Glomerular visceral epithelial cell (primary cell): ENCODE data around the gene MAPT.
"Not testable (repeated sequence)": the region's sequence is repeated elsewhere in the genome, so short reads cannot be mapped to it uniquely, and the experiment has no call there.

Source experiments
- DNase-seq: peaks from one replicate; pipeline ENCODE4 v3.0.0-alpha.2; 2016; ENCODE audit errors: extremely low spot score

Gene MAPT

GRCh38 chr17:46009681-46010596 is 115.6 kb downstream of the MAPT start:
- DNase-seq, result no peak

- DNase-seq, result no peak
Measured at GRCh38 chr17:46010597-46011186, 116.3 kb downstream of the MAPT start.

- no peak for DNase-seq
Measured at GRCh38 chr17:46011711-46012505, 117.6 kb downstream of the MAPT start.

GRCh38 chr17:46012506-46013079 is 118.2 kb downstream of the MAPT start:
- DNase-seq, result no peak

DNA sequence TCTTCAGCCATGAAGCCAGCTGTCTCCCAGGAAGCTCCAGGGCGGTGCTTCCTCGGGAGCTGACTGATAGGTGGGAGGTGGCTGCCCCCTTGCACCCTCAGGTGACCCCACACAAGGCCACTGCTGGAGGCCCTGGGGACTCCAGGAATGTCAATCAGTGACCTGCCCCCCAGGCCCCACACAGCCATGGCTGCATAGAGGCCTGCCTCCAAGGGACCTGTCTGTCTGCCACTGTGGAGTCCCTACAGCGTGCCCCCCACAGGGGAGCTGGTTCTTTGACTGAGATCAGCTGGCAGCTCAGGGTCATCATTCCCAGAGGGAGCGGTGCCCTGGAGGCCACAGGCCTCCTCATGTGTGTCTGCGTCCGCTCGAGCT is 118.8 kb downstream of the MAPT start:
- DNase-seq, result no peak

GRCh38 chr17:46013502-46014165 is 119.3 kb downstream of the MAPT start:
- DNase-seq, result no peak

DNA sequence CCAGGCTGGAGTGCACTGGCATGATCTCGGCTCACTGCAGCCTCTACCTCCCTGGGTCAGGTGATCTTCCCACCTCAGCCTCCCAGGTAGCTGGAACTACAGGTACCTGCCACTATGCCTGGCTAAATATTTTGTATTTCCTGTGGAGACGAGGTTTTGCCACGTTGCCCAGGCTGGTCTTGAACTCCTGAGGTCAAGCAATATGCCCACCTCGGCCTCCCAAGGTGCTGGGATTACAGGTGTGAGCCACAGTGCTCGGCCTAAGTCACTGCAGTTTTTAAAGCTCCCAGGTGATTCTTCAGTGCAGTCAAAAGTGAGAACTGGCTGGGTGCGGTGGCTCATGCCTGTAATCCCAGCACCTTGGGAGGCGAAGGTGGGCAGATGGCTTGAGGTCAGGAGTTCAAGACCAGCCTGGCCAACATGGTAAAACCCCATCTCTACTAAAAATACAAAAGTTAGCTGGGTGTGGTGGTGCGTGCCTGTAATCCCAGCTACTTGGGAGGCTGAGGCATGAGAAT is 125.1 kb downstream of the MAPT start:
- not testable (repeated sequence) for DNase-seq

- no peak for DNase-seq
Measured at GRCh38 chr17:46020023-46020761, 125.8 kb downstream of the MAPT start.

- DNase-seq, result no peak
Measured at GRCh38 chr17:46020998-46021397, 126.6 kb downstream of the MAPT start.

DNA sequence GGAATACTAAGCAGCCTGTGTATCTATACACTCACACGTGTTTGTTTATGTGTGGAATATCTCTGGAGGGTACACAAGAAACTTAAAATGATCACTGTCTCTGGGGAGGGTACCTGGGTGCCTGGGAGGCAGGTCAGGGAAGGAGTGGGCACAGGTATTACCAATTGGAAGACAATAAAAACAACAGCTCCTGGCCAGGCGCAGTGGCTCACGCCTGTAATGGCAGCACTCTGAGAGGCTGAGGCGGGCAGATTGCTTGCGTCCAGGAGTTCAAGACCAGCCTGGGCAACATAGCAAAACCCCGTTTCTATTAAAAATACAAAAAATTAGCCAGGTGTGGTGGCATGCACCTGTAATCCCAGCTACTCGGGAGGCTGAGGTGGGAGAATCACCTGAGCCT is 129.0 kb downstream of the MAPT start:
- not testable (repeated sequence) for DNase-seq

GRCh38 chr17:46023783-46024388 is 129.5 kb downstream of the MAPT start:
- no peak for DNase-seq

DNA sequence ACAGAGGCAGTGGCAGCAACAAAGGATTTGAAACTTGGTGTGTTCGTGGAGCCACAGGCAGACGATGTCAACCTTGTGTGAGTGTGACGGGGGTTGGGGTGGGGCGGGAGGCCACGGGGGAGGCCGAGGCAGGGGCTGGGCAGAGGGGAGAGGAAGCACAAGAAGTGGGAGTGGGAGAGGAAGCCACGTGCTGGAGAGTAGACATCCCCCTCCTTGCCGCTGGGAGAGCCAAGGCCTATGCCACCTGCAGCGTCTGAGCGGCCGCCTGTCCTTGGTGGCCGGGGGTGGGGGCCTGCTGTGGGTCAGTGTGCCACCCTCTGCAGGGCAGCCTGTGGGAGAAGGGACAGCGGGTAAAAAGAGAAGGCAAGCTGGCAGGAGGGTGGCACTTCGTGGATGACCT is 130.2 kb downstream of the MAPT start:
- DNase-seq, result no peak

- DNase-seq, result no peak
Measured at GRCh38 chr17:46025060-46025459, 130.7 kb downstream of the MAPT start.

DNA sequence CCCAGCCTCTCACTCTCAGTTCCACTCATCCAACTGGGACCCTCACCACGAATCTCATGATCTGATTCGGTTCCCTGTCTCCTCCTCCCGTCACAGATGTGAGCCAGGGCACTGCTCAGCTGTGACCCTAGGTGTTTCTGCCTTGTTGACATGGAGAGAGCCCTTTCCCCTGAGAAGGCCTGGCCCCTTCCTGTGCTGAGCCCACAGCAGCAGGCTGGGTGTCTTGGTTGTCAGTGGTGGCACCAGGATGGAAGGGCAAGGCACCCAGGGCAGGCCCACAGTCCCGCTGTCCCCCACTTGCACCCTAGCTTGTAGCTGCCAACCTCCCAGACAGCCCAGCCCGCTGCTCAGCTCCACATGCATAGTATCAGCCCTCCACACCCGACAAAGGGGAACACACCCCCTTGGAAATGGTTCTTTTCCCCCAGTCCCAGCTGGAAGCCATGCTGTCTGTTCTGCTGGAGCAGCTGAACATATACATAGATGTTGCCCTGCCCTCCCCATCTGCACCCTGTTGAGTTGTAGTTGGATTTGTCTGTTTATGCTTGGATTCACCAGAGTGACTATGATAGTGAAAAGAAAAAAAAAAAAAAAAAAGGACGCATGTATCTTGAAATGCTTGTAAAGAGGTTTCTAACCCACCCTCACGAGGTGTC is 131.3 kb downstream of the MAPT start:
- DNase-seq, result no peak

DNA sequence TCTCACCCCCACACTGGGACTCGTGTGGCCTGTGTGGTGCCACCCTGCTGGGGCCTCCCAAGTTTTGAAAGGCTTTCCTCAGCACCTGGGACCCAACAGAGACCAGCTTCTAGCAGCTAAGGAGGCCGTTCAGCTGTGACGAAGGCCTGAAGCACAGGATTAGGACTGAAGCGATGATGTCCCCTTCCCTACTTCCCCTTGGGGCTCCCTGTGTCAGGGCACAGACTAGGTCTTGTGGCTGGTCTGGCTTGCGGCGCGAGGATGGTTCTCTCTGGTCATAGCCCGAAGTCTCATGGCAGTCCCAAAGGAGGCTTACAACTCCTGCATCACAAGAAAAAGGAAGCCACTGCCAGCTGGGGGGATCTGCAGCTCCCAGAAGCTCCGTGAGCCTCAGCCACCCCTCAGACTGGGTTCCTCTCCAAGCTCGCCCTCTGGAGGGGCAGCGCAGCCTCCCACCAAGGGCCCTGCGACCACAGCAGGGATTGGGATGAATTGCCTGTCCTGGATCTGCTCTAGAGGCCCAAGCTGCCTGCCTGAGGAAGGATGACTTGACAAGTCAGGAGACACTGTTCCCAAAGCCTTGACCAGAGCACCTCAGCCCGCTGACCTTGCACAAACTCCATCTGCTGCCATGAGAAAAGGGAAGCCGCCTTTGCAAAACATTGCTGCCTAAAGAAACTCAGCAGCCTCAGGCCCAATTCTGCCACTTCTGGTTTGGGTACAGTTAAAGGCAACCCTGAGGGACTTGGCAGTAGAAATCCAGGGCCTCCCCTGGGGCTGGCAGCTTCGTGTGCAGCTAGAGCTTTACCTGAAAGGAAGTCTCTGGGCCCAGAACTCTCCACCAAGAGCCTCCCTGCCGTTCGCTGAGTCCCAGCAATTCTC is 132.1 kb downstream of the MAPT start:
- no peak for DNase-seq

- DNase-seq, result no peak
Measured at GRCh38 chr17:46027048-46027975, 133.0 kb downstream of the MAPT start.

GRCh38 chr17:46027976-46028325 is 133.6 kb downstream of the MAPT start:
- DNase-seq, result no peak

GRCh38 chr17:46028374-46028773 is 134.0 kb downstream of the MAPT start:
- DNase-seq, result no peak
